HEK293 (cell line): ENCODE data around the gene FMN1.

Source experiments
- CTCF ChIA-PET: fragments of 350-600 bp; formaldehyde crosslinking; extraction: SDS; loops from one replicate; lab custom pipeline; 2021; ENCODE audit warnings: antibody characterized with exemption; lab: Yijun Ruan, JAX
- POLR2A ChIA-PET: fragments of 300-600 bp; formaldehyde crosslinking; extraction: SDS; loops from one replicate; lab custom pipeline; 2020; ENCODE audit warnings: antibody characterized with exemption, inconsistent platforms; lab: Yijun Ruan, JAX
- H3K27ac ChIP-seq: fragments of 200-500 bp; sonication (Bioruptor generic); 2 replicates; pipeline ENCODE4 v1.5.1; 2014; ENCODE audit warnings: low read depth, low read length, control low read depth, inconsistent platforms; ENCODE audit errors: extremely low read depth
- H3K36me3 ChIP-seq, 2 experiments: fragments of 200-500 bp in 1 of 2; sonication (Bioruptor generic) in 1 of 2; 1 replicate in 1 of 2; 2 replicates in 1 of 2; pipeline ENCODE4 v1.5.1; 2014 to 2017; ENCODE audit warnings: inconsistent platforms in 2 of 2, low read length in 2 of 2; ENCODE audit not compliant: control insufficient read depth in 2 of 2, insufficient read depth in 1 of 2
- H3K4me1 ChIP-seq: fragments of 200-500 bp; sonication (Bioruptor generic); 2 replicates; pipeline ENCODE4 v1.5.1; 2014; ENCODE audit warnings: mild to moderate bottlenecking, low read length, inconsistent platforms; ENCODE audit not compliant: control insufficient read depth, insufficient read depth
- H3K4me3 ChIP-seq: 2 replicates; pipeline ENCODE4 v1.5.1; 2011; ENCODE audit warnings: low read depth, mild to moderate bottlenecking, control low read depth, low read length, moderate library complexity
- H3K9me3 ChIP-seq: fragments of 200-500 bp; sonication (Bioruptor generic); 2 replicates; pipeline ENCODE4 v1.5.1; 2014; ENCODE audit warnings: low read depth, low read length, inconsistent platforms; ENCODE audit not compliant: control insufficient read depth, insufficient read depth
- KLF17 ChIP-seq: fragments of 450-650 bp; formaldehyde crosslinking; IDR thresholded peaks from 2 replicates; pipeline ENCODE4 v1.5.1; 2016; ENCODE audit warnings: missing biosample characterization, missing genetic modification characterization
- KLF7 ChIP-seq: fragments of 450-650 bp; formaldehyde crosslinking; IDR thresholded peaks from 2 replicates; pipeline ENCODE4 v1.5.1; 2016; ENCODE audit warnings: missing biosample characterization, missing genetic modification characterization, borderline replicate concordance
- PRDM10 ChIP-seq: fragments of 450-650 bp; formaldehyde crosslinking; IDR thresholded peaks from 2 replicates; pipeline ENCODE4 v1.5.1; 2016; ENCODE audit warnings: missing biosample characterization, missing genetic modification characterization
- PRDM4 ChIP-seq: fragments of 450-650 bp; formaldehyde crosslinking; IDR thresholded peaks from 2 replicates; pipeline ENCODE4 v1.5.1; 2017; ENCODE audit warnings: missing biosample characterization, missing genetic modification characterization
- SETDB1 ChIP-seq: IDR thresholded peaks from one replicate; pipeline ENCODE4 v1.6.1; 2017; ENCODE audit warnings: mild to moderate bottlenecking, low read length, moderate library complexity, mixed read lengths; ENCODE audit not compliant: insufficient read length
- SP2 ChIP-seq: fragments of 450-650 bp; formaldehyde crosslinking; IDR thresholded peaks from 2 replicates; pipeline ENCODE4 v1.5.1; 2016; ENCODE audit warnings: missing biosample characterization, missing genetic modification characterization
- ZBTB44 ChIP-seq: fragments of 450-650 bp; IDR thresholded peaks from 2 replicates; pipeline ENCODE4 v1.5.1; 2018; ENCODE audit warnings: missing biosample characterization, mild to moderate bottlenecking, missing genetic modification characterization
- ZNF670 ChIP-seq: fragments of 450-650 bp; formaldehyde crosslinking; IDR thresholded peaks from 2 replicates; pipeline ENCODE4 v1.5.1; 2016; ENCODE audit warnings: missing biosample characterization, missing genetic modification characterization, low read depth
- ZNF704 ChIP-seq: fragments of 450-650 bp; formaldehyde crosslinking; IDR thresholded peaks from 2 replicates; pipeline ENCODE4 v1.5.1; 2016; ENCODE audit warnings: missing biosample characterization, missing genetic modification characterization
- ZNF792 ChIP-seq: fragments of 450-650 bp; formaldehyde crosslinking; IDR thresholded peaks from 2 replicates; pipeline ENCODE4 v1.5.1; 2016; ENCODE audit warnings: missing biosample characterization, missing genetic modification characterization
- ZSCAN16 ChIP-seq: fragments of 450-650 bp; formaldehyde crosslinking; IDR thresholded peaks from 2 replicates; pipeline ENCODE4 v1.5.1; 2016; ENCODE audit warnings: missing biosample characterization, missing genetic modification characterization
- ZSCAN23 ChIP-seq: fragments of 450-650 bp; formaldehyde crosslinking; IDR thresholded peaks from 2 replicates; pipeline ENCODE4 v1.5.1; 2016; ENCODE audit warnings: missing biosample characterization, missing genetic modification characterization
- TF ChIP-seq, protein P1 (sequence below): fragments of 450-650 bp; formaldehyde crosslinking; IDR thresholded peaks from 2 replicates; pipeline ENCODE4 v1.5.1; 2017; ENCODE audit warnings: missing biosample characterization, missing genetic modification characterization
- TF ChIP-seq, protein P2 (sequence below): fragments of 450-650 bp; formaldehyde crosslinking; IDR thresholded peaks from 2 replicates; pipeline ENCODE4 v1.5.1; 2016; ENCODE audit warnings: missing biosample characterization, missing genetic modification characterization

Gene FMN1

GRCh38 chr15:33159726-33160453, 34.6 kb downstream of the FMN1 start:
- Histone ChIP-seq H3K36me3 (no peaks in the 10 kb centered on the region), H3K4me1 (no peaks in the 10 kb centered on the region)
- POLR2A ChIA-PET: no interaction called here
- TF ChIP-seq KLF17 (tag by site-specific recombination) (no peak), ZNF670 (no peak), SETDB1 (no peak), ZBTB44 (tag by site-specific recombination) (no peak), ZSCAN16 (tag by site-specific recombination) (no peak)
- TF ChIP-seq, protein P1, sequence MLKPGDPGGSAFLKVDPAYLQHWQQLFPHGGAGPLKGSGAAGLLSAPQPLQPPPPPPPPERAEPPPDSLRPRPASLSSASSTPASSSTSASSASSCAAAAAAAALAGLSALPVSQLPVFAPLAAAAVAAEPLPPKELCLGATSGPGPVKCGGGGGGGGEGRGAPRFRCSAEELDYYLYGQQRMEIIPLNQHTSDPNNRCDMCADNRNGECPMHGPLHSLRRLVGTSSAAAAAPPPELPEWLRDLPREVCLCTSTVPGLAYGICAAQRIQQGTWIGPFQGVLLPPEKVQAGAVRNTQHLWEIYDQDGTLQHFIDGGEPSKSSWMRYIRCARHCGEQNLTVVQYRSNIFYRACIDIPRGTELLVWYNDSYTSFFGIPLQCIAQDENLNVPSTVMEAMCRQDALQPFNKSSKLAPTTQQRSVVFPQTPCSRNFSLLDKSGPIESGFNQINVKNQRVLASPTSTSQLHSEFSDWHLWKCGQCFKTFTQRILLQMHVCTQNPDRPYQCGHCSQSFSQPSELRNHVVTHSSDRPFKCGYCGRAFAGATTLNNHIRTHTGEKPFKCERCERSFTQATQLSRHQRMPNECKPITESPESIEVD (tag by site-specific recombination): no peak
- TF ChIP-seq, protein P2, sequence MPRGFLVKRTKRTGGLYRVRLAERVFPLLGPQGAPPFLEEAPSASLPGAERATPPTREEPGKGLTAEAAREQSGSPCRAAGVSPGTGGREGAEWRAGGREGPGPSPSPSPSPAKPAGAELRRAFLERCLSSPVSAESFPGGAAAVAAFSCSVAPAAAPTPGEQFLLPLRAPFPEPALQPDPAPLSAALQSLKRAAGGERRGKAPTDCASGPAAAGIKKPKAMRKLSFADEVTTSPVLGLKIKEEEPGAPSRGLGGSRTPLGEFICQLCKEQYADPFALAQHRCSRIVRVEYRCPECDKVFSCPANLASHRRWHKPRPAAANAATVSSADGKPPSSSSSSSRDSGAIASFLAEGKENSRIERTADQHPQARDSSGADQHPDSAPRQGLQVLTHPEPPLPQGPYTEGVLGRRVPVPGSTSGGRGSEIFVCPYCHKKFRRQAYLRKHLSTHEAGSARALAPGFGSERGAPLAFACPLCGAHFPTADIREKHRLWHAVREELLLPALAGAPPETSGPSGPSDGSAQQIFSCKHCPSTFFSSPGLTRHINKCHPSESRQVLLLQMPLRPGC (tag by site-specific recombination): no peak
- TF ChIP-seq, all 188 proteins: peak for 0
- no peak overlapping the region for H3K4me3 ChIP-seq
- no peaks in the 10 kb centered on the region for H3K9me3 ChIP-seq
- H3K27ac ChIP-seq: no peak overlapping the region
- CTCF ChIA-PET: interaction anchor here (0.6 to 0.7 kb wide), 2 partner anchors 22 to 30 kb away, joined by 3 to 5 read pairs; no protein-coding TSS in a partner anchor

DNA sequence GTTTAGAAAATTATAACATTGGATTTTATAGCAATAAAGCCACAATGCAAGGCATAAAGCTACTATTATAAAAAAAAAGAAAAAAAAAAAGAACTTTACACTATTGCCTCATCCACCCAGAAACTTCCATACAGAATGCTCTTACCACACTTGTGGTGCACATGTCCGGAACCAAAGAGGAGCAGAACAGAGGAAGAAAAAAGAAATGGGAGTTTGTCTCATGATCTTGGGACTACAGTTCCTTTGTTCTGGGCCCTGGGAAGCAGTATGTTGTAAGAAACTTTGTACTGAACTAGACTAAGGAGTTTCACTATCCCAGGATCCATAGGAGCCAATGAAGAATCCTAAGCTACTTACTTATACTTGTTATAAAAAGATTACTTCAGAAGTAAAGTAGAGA, 36.1 kb downstream of the FMN1 start:
- H3K9me3 ChIP-seq: no peaks in the 10 kb centered on the region
- no peaks in the 10 kb centered on the region for H3K36me3 ChIP-seq
- CTCF ChIA-PET: interaction anchor here (1.3 kb wide), 1 partner anchor 72 kb away, joined by 3 read pairs; no protein-coding TSS in a partner anchor
- TF ChIP-seq, protein P1 (tag by site-specific recombination): no peak
- TF ChIP-seq PRDM10 (tag by site-specific recombination): no peak
- TF ChIP-seq ZNF792: no peak
- no peak for TF ChIP-seq KLF7 (tag by site-specific recombination)
- TF ChIP-seq PRDM4: no peak
- no peak for TF ChIP-seq SP2 (tag by site-specific recombination)
- TF ChIP-seq ZNF704 (tag by site-specific recombination): no peak
- TF ChIP-seq ZSCAN23: no peak

More for the DNA sequence above, 36.1 kb downstream of the FMN1 start:
- POLR2A ChIA-PET: no interaction called here
- Histone ChIP-seq H3K27ac (no peak overlapping the region), H3K4me1 (no peaks in the 10 kb centered on the region), H3K4me3 (no peak overlapping the region)
